HEK293 (cell line): ENCODE data around the gene THSD7B.

Source experiments
- FEZF1 ChIP-seq: fragments of 450-650 bp; formaldehyde crosslinking; IDR thresholded peaks from 2 replicates; pipeline ENCODE4 v1.5.1; 2016; ENCODE audit warnings: missing biosample characterization, missing genetic modification characterization
- ZEB2 ChIP-seq: fragments of 450-650 bp; formaldehyde crosslinking; IDR thresholded peaks from 2 replicates; pipeline ENCODE4 v1.5.1; 2016; ENCODE audit warnings: missing biosample characterization, missing genetic modification characterization
- ZNF155 ChIP-seq: fragments of 450-650 bp; formaldehyde crosslinking; IDR thresholded peaks from 2 replicates; pipeline ENCODE4 v1.5.1; 2016; ENCODE audit warnings: missing biosample characterization, missing genetic modification characterization
- ZNF274 ChIP-seq, 2 experiments: fragments of 200-500 bp in 1 of 2; fragments of 450-650 bp in 1 of 2; sonication (Bioruptor generic) in 1 of 2; formaldehyde crosslinking in 1 of 2; IDR thresholded peaks; 2 replicates each; pipeline versions ENCODE4 v1.5.1 to v1.6.1; 2014 to 2016; ENCODE audit warnings: borderline replicate concordance in 1 of 2, inconsistent platforms in 1 of 2, low read length in 1 of 2, missing biosample characterization in 1 of 2, missing genetic modification characterization in 1 of 2
- ZNF292 ChIP-seq: fragments of 450-650 bp; formaldehyde crosslinking; IDR thresholded peaks from 2 replicates; pipeline ENCODE4 v1.5.1; 2016; ENCODE audit warnings: low read depth, missing biosample characterization, missing genetic modification characterization, borderline replicate concordance
- ZNF311 ChIP-seq: fragments of 450-650 bp; formaldehyde crosslinking; IDR thresholded peaks from 2 replicates; pipeline ENCODE4 v1.5.1; 2017; ENCODE audit warnings: missing biosample characterization, missing genetic modification characterization, borderline replicate concordance
- ZNF596 ChIP-seq: fragments of 450-650 bp; IDR thresholded peaks from 2 replicates; pipeline ENCODE4 v1.5.0; 2018; ENCODE audit warnings: missing biosample characterization, mild to moderate bottlenecking, missing genetic modification characterization, moderate library complexity
- ZNF76 ChIP-seq: fragments of 450-650 bp; formaldehyde crosslinking; IDR thresholded peaks from 2 replicates; pipeline ENCODE4; 2016; ENCODE audit warnings: low read depth, missing biosample characterization, missing genetic modification characterization, borderline replicate concordance
- ZSCAN16 ChIP-seq: fragments of 450-650 bp; formaldehyde crosslinking; IDR thresholded peaks from 2 replicates; pipeline ENCODE4 v1.5.1; 2016; ENCODE audit warnings: missing biosample characterization, missing genetic modification characterization
- TF ChIP-seq, protein P1 (sequence below): IDR thresholded peaks from 2 replicates; pipeline ENCODE4 v1.6.1; 2011; ENCODE audit warnings: mild to moderate bottlenecking, low read depth, low read length, borderline replicate concordance
- TF ChIP-seq, protein P2 (sequence below): fragments of 450-650 bp; formaldehyde crosslinking; IDR thresholded peaks from 2 replicates; pipeline ENCODE4 v1.5.1; 2016; ENCODE audit warnings: missing biosample characterization, missing genetic modification characterization
- TF ChIP-seq, protein P3 (sequence below): fragments of 450-650 bp; formaldehyde crosslinking; IDR thresholded peaks from 2 replicates; pipeline ENCODE4 v1.5.1; 2016; ENCODE audit warnings: missing biosample characterization, missing genetic modification characterization
- TF ChIP-seq, protein P4 (sequence below): fragments of 450-650 bp; formaldehyde crosslinking; IDR thresholded peaks from 2 replicates; pipeline ENCODE4 v1.5.1; 2017; ENCODE audit warnings: missing biosample characterization, mild to moderate bottlenecking, missing genetic modification characterization, moderate library complexity
- TF ChIP-seq, protein P5 (sequence below): fragments of 450-650 bp; formaldehyde crosslinking; IDR thresholded peaks from 2 replicates; pipeline ENCODE4 v1.5.1; 2016; ENCODE audit warnings: missing biosample characterization, missing genetic modification characterization

DNA sequence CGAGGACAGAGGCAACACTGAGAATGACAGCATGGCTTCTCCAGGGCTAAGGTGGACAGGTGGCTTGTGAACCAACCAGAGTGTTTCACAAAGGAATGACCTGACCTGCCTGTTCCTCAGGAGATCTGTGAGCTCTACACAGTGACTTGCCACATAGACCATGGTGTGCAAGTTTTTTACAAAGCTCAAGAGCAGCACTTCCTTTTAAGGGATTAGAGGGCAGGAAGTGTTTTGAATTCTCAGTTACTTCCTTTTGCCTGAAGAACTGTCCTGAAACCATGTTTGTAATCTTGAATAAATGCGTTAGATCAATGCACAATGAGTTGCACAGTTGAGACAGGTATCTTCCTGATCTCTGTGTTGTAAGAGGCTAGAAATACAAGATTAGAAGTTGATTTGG, 421.9 kb downstream of the THSD7B start:
- no peak for TF ChIP-seq ZNF76 (tag by site-specific recombination)
- TF ChIP-seq, protein P1, sequence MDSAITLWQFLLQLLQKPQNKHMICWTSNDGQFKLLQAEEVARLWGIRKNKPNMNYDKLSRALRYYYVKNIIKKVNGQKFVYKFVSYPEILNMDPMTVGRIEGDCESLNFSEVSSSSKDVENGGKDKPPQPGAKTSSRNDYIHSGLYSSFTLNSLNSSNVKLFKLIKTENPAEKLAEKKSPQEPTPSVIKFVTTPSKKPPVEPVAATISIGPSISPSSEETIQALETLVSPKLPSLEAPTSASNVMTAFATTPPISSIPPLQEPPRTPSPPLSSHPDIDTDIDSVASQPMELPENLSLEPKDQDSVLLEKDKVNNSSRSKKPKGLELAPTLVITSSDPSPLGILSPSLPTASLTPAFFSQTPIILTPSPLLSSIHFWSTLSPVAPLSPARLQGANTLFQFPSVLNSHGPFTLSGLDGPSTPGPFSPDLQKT = no peak
- no peak for TF ChIP-seq ZEB2 (tag by site-specific recombination)
- TF ChIP-seq ZNF274 (IDR thresholded peaks at IDR 0.05; ENCODE audit: low read length) = no peak
- no peak for TF ChIP-seq ZNF274 (tag by site-specific recombination; IDR thresholded peaks at IDR 0.05; ENCODE audit: borderline replicate concordance)
- TF ChIP-seq, protein P2, sequence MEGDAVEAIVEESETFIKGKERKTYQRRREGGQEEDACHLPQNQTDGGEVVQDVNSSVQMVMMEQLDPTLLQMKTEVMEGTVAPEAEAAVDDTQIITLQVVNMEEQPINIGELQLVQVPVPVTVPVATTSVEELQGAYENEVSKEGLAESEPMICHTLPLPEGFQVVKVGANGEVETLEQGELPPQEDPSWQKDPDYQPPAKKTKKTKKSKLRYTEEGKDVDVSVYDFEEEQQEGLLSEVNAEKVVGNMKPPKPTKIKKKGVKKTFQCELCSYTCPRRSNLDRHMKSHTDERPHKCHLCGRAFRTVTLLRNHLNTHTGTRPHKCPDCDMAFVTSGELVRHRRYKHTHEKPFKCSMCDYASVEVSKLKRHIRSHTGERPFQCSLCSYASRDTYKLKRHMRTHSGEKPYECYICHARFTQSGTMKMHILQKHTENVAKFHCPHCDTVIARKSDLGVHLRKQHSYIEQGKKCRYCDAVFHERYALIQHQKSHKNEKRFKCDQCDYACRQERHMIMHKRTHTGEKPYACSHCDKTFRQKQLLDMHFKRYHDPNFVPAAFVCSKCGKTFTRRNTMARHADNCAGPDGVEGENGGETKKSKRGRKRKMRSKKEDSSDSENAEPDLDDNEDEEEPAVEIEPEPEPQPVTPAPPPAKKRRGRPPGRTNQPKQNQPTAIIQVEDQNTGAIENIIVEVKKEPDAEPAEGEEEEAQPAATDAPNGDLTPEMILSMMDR = no peak
- no peak for TF ChIP-seq ZNF292 (tag by site-specific recombination)
- no peak for TF ChIP-seq ZNF596
- TF ChIP-seq, protein P3, sequence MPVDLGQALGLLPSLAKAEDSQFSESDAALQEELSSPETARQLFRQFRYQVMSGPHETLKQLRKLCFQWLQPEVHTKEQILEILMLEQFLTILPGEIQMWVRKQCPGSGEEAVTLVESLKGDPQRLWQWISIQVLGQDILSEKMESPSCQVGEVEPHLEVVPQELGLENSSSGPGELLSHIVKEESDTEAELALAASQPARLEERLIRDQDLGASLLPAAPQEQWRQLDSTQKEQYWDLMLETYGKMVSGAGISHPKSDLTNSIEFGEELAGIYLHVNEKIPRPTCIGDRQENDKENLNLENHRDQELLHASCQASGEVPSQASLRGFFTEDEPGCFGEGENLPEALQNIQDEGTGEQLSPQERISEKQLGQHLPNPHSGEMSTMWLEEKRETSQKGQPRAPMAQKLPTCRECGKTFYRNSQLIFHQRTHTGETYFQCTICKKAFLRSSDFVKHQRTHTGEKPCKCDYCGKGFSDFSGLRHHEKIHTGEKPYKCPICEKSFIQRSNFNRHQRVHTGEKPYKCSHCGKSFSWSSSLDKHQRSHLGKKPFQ (tag by site-specific recombination) = no peak
- TF ChIP-seq, protein P4, sequence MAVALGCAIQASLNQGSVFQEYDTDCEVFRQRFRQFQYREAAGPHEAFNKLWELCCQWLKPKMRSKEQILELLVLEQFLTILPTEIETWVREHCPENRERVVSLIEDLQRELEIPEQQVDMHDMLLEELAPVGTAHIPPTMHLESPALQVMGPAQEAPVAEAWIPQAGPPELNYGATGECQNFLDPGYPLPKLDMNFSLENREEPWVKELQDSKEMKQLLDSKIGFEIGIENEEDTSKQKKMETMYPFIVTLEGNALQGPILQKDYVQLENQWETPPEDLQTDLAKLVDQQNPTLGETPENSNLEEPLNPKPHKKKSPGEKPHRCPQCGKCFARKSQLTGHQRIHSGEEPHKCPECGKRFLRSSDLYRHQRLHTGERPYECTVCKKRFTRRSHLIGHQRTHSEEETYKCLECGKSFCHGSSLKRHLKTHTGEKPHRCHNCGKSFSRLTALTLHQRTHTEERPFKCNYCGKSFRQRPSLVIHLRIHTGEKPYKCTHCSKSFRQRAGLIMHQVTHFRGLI (tag by site-specific recombination) = no peak
- TF ChIP-seq FEZF1 = no peak
- TF ChIP-seq ZNF311 (tag by site-specific recombination) = no peak
- no peak for TF ChIP-seq ZNF155 (tag by site-specific recombination)
- TF ChIP-seq, protein P5, sequence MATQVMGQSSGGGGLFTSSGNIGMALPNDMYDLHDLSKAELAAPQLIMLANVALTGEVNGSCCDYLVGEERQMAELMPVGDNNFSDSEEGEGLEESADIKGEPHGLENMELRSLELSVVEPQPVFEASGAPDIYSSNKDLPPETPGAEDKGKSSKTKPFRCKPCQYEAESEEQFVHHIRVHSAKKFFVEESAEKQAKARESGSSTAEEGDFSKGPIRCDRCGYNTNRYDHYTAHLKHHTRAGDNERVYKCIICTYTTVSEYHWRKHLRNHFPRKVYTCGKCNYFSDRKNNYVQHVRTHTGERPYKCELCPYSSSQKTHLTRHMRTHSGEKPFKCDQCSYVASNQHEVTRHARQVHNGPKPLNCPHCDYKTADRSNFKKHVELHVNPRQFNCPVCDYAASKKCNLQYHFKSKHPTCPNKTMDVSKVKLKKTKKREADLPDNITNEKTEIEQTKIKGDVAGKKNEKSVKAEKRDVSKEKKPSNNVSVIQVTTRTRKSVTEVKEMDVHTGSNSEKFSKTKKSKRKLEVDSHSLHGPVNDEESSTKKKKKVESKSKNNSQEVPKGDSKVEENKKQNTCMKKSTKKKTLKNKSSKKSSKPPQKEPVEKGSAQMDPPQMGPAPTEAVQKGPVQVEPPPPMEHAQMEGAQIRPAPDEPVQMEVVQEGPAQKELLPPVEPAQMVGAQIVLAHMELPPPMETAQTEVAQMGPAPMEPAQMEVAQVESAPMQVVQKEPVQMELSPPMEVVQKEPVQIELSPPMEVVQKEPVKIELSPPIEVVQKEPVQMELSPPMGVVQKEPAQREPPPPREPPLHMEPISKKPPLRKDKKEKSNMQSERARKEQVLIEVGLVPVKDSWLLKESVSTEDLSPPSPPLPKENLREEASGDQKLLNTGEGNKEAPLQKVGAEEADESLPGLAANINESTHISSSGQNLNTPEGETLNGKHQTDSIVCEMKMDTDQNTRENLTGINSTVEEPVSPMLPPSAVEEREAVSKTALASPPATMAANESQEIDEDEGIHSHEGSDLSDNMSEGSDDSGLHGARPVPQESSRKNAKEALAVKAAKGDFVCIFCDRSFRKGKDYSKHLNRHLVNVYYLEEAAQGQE = no peak
- TF ChIP-seq ZSCAN16 = no peak
